Measurements from ENCODE around the gene SLC2A1. TPM values are rescaled to one million over a fixed set of nuclear protein-coding genes. Genes with fewer than 3 reads are reported as not detected.

The SLC2A1 gene
- total RNA-seq, 1 donor from 2014 or later: 511 TPM

DNA sequence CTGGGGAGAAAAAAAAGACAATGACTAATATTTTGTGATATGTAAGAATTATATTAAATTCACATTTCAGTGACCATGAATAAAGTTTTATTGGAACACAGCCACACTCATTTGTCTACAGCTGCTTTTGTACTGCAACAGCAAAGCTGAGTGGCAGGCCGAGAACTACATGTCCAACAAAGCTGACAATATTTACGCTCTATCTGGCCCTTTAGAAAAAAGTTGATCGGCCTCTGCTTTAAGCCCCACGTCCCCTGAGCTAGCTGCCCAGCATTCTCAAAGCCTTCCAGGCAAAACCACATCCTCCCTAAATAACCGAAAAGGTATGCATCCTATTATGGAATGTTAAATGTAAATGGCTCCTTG is 8.6 kb downstream of the SLC2A1 start:
- peaks cover 2% of the 10 kb centered on the region for H3K27me3 Mint-ChIP-seq (ENCODE audit: unreplicated experiment)
- H3K36me3 Mint-ChIP-seq (ENCODE audit: low read depth, unreplicated experiment): peaks cover 42% of the 10 kb centered on the region
- H3K4me3 Mint-ChIP-seq (ENCODE audit: unreplicated experiment): peak overlapping the region; percentile 9
- H3K9me3 Mint-ChIP-seq (ENCODE audit: unreplicated experiment): no peaks in the 10 kb centered on the region
- TF ChIP-seq, protein P1, sequence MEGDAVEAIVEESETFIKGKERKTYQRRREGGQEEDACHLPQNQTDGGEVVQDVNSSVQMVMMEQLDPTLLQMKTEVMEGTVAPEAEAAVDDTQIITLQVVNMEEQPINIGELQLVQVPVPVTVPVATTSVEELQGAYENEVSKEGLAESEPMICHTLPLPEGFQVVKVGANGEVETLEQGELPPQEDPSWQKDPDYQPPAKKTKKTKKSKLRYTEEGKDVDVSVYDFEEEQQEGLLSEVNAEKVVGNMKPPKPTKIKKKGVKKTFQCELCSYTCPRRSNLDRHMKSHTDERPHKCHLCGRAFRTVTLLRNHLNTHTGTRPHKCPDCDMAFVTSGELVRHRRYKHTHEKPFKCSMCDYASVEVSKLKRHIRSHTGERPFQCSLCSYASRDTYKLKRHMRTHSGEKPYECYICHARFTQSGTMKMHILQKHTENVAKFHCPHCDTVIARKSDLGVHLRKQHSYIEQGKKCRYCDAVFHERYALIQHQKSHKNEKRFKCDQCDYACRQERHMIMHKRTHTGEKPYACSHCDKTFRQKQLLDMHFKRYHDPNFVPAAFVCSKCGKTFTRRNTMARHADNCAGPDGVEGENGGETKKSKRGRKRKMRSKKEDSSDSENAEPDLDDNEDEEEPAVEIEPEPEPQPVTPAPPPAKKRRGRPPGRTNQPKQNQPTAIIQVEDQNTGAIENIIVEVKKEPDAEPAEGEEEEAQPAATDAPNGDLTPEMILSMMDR (IDR thresholded peaks at IDR 0.05; ENCODE audit: unreplicated experiment): no peak
- peaks cover 61% of the 10 kb centered on the region for H3K4me1 Mint-ChIP-seq (ENCODE audit: unreplicated experiment)
- peak overlapping the region; percentile 65 for H3K27ac Mint-ChIP-seq (ENCODE audit: unreplicated experiment)
- no peak for DNase-seq (ENCODE audit: low spot score)

DNA sequence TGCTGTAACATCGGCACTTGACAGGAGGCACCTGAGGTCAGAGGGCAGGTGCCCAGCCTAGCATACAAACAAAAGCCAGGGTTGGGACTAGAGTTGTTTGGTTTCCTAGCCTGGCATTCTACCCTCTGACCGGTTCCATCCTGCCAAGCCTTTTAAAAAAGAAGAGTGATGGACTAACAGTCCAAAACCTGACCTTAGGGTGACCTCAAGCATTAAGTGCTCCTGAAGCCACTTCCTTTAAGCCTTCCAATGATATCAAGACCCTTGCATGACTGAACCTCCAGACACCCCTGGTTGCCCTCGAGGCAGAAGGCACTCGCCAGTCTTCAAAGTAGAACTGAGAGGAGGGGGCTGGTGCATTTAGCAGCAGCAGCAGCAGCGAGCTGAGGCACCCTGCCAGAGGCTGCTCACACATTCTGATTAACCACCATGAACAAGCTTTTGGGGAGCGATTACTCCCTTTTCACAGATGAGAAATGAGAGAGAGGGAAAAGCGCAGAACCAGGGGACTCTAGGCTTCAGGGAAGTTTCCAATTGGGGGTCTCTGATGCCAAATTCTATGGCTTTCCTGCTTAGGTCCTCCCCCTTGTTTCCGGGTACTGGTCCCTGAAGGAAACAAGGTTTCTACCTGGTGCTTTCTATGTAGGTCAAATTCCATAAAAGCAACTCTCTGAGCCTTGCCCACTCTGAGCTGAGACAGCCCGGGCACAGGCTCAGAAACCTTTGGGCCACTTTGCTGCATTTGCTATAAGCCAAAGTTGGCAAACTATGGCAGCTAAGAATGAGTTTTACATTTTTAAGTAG is 9.2 kb downstream of the SLC2A1 start:
- H3K4me3 Mint-ChIP-seq (ENCODE audit: unreplicated experiment): no peak overlapping the region
- TF ChIP-seq, protein P1 (IDR thresholded peaks at IDR 0.05; ENCODE audit: unreplicated experiment): no peak
- H3K4me1 Mint-ChIP-seq (ENCODE audit: unreplicated experiment): peaks cover 61% of the 10 kb centered on the region
- H3K27ac Mint-ChIP-seq (ENCODE audit: unreplicated experiment): no peak overlapping the region
- H3K36me3 Mint-ChIP-seq (ENCODE audit: low read depth, unreplicated experiment): peaks cover 41% of the 10 kb centered on the region
- no peaks in the 10 kb centered on the region for H3K9me3 Mint-ChIP-seq (ENCODE audit: unreplicated experiment)
- peaks cover 4% of the 10 kb centered on the region for H3K27me3 Mint-ChIP-seq (ENCODE audit: unreplicated experiment)
- DNase-seq (ENCODE audit: low spot score): no peak

DNA sequence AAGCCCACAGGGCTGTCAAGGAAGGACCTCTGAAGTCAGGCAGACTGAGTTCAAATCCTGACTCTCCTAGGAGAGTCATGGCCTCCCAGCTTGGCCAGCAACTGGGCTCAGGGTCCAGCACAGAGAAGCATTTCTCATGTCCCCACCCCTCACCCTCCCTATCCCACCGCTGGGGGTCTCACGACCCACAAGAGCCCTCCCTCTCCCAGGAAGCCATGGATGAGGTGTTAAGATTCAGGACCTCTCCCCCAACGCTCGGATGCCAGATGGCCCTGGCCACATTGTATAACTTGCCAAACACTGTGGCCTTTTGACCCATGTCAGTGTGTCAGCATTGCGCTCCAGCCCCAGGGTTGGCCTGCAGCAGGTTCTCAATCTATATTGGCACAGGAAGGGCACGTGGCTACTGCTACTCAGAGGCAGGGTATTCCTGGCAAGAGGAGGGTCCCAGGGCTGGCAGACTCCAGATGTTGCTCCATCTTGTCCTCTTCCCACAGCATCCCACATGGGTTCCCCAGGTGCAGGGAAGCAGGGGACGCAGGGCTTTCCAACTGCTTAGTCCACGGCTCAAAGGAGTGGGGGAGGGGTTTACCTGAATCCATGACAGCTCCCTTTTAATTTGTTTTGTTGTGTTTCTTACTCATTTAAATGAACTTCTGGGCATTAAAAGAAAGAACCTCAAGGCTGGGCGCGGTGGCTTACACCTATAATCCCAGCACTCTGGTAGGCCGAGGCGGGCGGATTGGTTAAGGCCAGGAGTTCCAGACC is 10.5 kb downstream of the SLC2A1 start:
- H3K4me3 Mint-ChIP-seq (ENCODE audit: unreplicated experiment): no peak overlapping the region
- DNase-seq (ENCODE audit: low spot score): no peak
- H3K9me3 Mint-ChIP-seq (ENCODE audit: unreplicated experiment): no peaks in the 10 kb centered on the region
- TF ChIP-seq, protein P1 (IDR thresholded peaks at IDR 0.05; ENCODE audit: unreplicated experiment): no peak
- peaks cover 59% of the 10 kb centered on the region for H3K4me1 Mint-ChIP-seq (ENCODE audit: unreplicated experiment)
- peaks cover 44% of the 10 kb centered on the region for H3K36me3 Mint-ChIP-seq (ENCODE audit: low read depth, unreplicated experiment)
- H3K27ac Mint-ChIP-seq (ENCODE audit: unreplicated experiment): no peak overlapping the region
- peaks cover 5% of the 10 kb centered on the region for H3K27me3 Mint-ChIP-seq (ENCODE audit: unreplicated experiment)

DNA sequence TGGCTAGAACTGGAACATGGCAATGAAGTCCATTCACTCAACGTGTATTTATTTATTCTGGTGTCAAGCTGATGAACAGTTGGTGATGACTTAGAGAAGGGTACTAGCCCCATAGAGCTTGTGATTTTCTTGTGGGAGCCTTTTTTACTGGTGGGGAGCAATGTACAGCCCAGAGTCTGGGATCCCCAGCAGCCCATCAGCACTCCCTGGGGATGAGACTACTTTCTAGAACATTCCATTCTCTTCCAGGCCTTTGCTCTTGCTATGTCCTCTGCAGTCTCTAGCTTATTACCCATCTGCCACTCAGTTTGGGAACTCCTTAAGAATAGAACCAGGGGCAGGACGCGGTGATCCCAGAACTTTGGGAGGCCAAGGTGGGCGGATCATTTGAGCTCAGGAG is 11.6 kb downstream of the SLC2A1 start:
- no peak overlapping the region for H3K27ac Mint-ChIP-seq (ENCODE audit: unreplicated experiment)
- TF ChIP-seq, protein P1 (IDR thresholded peaks at IDR 0.05; ENCODE audit: unreplicated experiment): no peak

More for the DNA sequence above, 11.6 kb downstream of the SLC2A1 start:
- peak overlapping the region; percentile 67 for H3K4me3 Mint-ChIP-seq (ENCODE audit: unreplicated experiment)
- H3K36me3 Mint-ChIP-seq (ENCODE audit: low read depth, unreplicated experiment): peaks cover 54% of the 10 kb centered on the region
- H3K27me3 Mint-ChIP-seq (ENCODE audit: unreplicated experiment): peaks cover 9% of the 10 kb centered on the region
- DNase-seq (ENCODE audit: low spot score): no peak
- peaks cover 62% of the 10 kb centered on the region for H3K4me1 Mint-ChIP-seq (ENCODE audit: unreplicated experiment)
- no peaks in the 10 kb centered on the region for H3K9me3 Mint-ChIP-seq (ENCODE audit: unreplicated experiment)

Measured in endothelial cell (in vitro differentiated cells).